NCI-H524 (cell line): ENCODE measurements around the gene DCTN2.

Experiments
- DNase-seq, 2 experiments: peaks; one replicate each; lab custom pipeline; 2025; lab: John Stamatoyannopoulos, UW

The DCTN2 gene

GRCh38 chr12:57549909-57550640 is 3.1 kb upstream of the DCTN2 start, which contains the start of gene KIF5A:
Gene KIF5A, plus strand, starts transcription at chr12:57550044. Its CDS starts 228 bp downstream, at chr12:57550272.
- DNase-seq: peak; percentile 12 to 61

GRCh38 chr12:57549203-57549908 is 2.4 kb upstream of the DCTN2 start:
- no peak for DNase-seq

GRCh38 chr12:57548488-57548887 is 1.5 kb upstream of the DCTN2 start:
- DNase-seq: no peak

- no peak for DNase-seq
Measured at GRCh38 chr12:57548013-57548315, 972 bp upstream of the DCTN2 start.

GRCh38 chr12:57547288-57548012 is 458 bp upstream of the DCTN2 start:
- DNase-seq: no peak

- no peak for DNase-seq
Measured at GRCh38 chr12:57545809-57546437, 1.1 kb downstream of the DCTN2 start.

- DNase-seq: no peak
Measured at GRCh38 chr12:57543581-57543980, 3.4 kb downstream of the DCTN2 start.

- no peak for DNase-seq
Measured at GRCh38 chr12:57541717-57542116, 5.3 kb downstream of the DCTN2 start.

- no peak for DNase-seq
Measured at GRCh38 chr12:57541001-57541400, 6.0 kb downstream of the DCTN2 start.

GRCh38 chr12:57539134-57539768 is 7.7 kb downstream of the DCTN2 start:
- DNase-seq: no peak

- DNase-seq: no peak
Measured at GRCh38 chr12:57536597-57536942, 10.4 kb downstream of the DCTN2 start.

- no peak for DNase-seq
Measured at GRCh38 chr12:57535764-57536596, 11.0 kb downstream of the DCTN2 start.

- DNase-seq: no peak
Measured at GRCh38 chr12:57534991-57535543, 11.9 kb downstream of the DCTN2 start.

GRCh38 chr12:57534250-57534649 is 12.7 kb downstream of the DCTN2 start:
- DNase-seq: peak in 1 of 2 experiments; percentile 14

GRCh38 chr12:57533108-57533507 is 13.9 kb downstream of the DCTN2 start:
- DNase-seq: peak in 1 of 2 experiments; percentile 33

- DNase-seq: no peak
Measured at GRCh38 chr12:57531836-57532235, 15.2 kb downstream of the DCTN2 start.

- no peak for DNase-seq
Measured at GRCh38 chr12:57530396-57531142, 16.4 kb downstream of the DCTN2 start.

GRCh38 chr12:57529831-57530230 is 17.2 kb downstream of the DCTN2 start:
- DNase-seq: peak in 1 of 2 experiments; percentile 28

GRCh38 chr12:57528831-57529555 is 18.0 kb downstream of the DCTN2 start:
- DNase-seq: no peak
